HG03378 (cell line): ENCODE measurements around the gene AMBRA1.

Experiments
- ATAC-seq: cut with Tn5 transposase; IDR thresholded peaks from one replicate; pipeline ENCODE4 v1.9.1; 2021; ENCODE audit warnings: mild to moderate bottlenecking, moderate library complexity; ENCODE audit not compliant: unreplicated experiment

The AMBRA1 gene

GRCh38 chr11:46514370-46514769 lies 79.5 kb downstream of the AMBRA1 start:
- ATAC-seq = no peak

GRCh38 chr11:46513934-46514342 lies 79.9 kb downstream of the AMBRA1 start:
- no peak for ATAC-seq

GRCh38 chr11:46512261-46512881 lies 81.5 kb downstream of the AMBRA1 start:
- no peak for ATAC-seq

- ATAC-seq = no peak
Measured at GRCh38 chr11:46511342-46511741, 82.5 kb downstream of the AMBRA1 start.

GRCh38 chr11:46508360-46508759 lies 85.5 kb downstream of the AMBRA1 start:
- ATAC-seq = no peak

GRCh38 chr11:46506483-46506791 lies 87.4 kb downstream of the AMBRA1 start:
- ATAC-seq = no peak

- no peak for ATAC-seq
Measured at GRCh38 chr11:46505741-46506482, 87.9 kb downstream of the AMBRA1 start.

GRCh38 chr11:46504817-46505613 lies 88.8 kb downstream of the AMBRA1 start:
- ATAC-seq = no peak

- no peak for ATAC-seq
Measured at GRCh38 chr11:46499821-46500220, 94.0 kb downstream of the AMBRA1 start.

GRCh38 chr11:46498968-46499367 lies 94.9 kb downstream of the AMBRA1 start:
- ATAC-seq = no peak

GRCh38 chr11:46498179-46498578 lies 95.6 kb downstream of the AMBRA1 start:
- ATAC-seq = no peak

GRCh38 chr11:46497498-46497897 lies 96.3 kb downstream of the AMBRA1 start:
- no peak for ATAC-seq

- ATAC-seq = no peak
Measured at GRCh38 chr11:46493791-46494190, 100.0 kb downstream of the AMBRA1 start.

GRCh38 chr11:46492532-46492931 lies 101.3 kb downstream of the AMBRA1 start:
- no peak for ATAC-seq

- ATAC-seq = no peak
Measured at GRCh38 chr11:46491661-46492330, 102.0 kb downstream of the AMBRA1 start.

GRCh38 chr11:46490666-46491065 lies 103.2 kb downstream of the AMBRA1 start:
- no peak for ATAC-seq

GRCh38 chr11:46489656-46490560 lies 103.9 kb downstream of the AMBRA1 start:
- no peak for ATAC-seq

- no peak for ATAC-seq
Measured at GRCh38 chr11:46485856-46486443, 107.9 kb downstream of the AMBRA1 start.

GRCh38 chr11:46484101-46484500 lies 109.7 kb downstream of the AMBRA1 start:
- ATAC-seq = no peak

GRCh38 chr11:46480909-46481308 lies 112.9 kb downstream of the AMBRA1 start:
- no peak for ATAC-seq
